Measurements from ENCODE around the gene BEX4. TPM values are rescaled to one million over a fixed set of nuclear protein-coding genes. Genes with fewer than 3 reads are reported as not detected.

The BEX4 gene
- total and polyA plus RNA-seq, 2 of the 4 experiments (the other 2 are of a cell fraction) = 0.54 to 6.8 TPM

GRCh38 chrX:103253608-103254007, 38.7 kb downstream of the BEX4 start:
- Histone ChIP-seq H4K8ac (ENCODE audit: low read depth in 2 of 2, low read length in 2 of 2) (0 out of 4 replicates have a peak overlapping the region, but pooled peaks of 1 of the 2 experiments have one; percentile 80), H2BK20ac (ENCODE audit: low read depth, low read length) (no peak overlapping the region), H2BK15ac (ENCODE audit: low read depth, low read length) (no peak overlapping the region), H3K18ac (ENCODE audit: low read depth, low read length) (no peak overlapping the region), H3K23ac (ENCODE audit: low read depth, low read length) (no peak overlapping the region; the same call in 1 of the 2 replicates), H4K20me1 (ENCODE audit: insufficient read depth, low read length) (peaks cover 4% of the 10 kb centered on the region; the same call in 1 of the 2 replicates), H3K4me1 (ENCODE audit: control insufficient read depth, insufficient read depth, low read length) (no peaks in the 10 kb centered on the region), H3K36me3 (ENCODE audit: control insufficient read depth, insufficient read depth, low read length) (peaks cover 2% of the 10 kb centered on the region; the same call in 1 of the 2 replicates), H3K27me3 (ENCODE audit: control insufficient read depth, insufficient read depth, low read length) (peaks cover 6% of the 10 kb centered on the region), H2BK5ac (ENCODE audit: low read depth, low read length, poor library complexity, severe bottlenecking) (no peak overlapping the region), H3K4me3 (ENCODE audit: insufficient read depth, low read depth, low read length) (peak overlapping the region; percentile 94), H3K9ac (ENCODE audit: low read depth, low read length) (peak overlapping the region; percentile 87), H4K91ac (ENCODE audit: insufficient read depth, low read depth, low read length) (no peak overlapping the region; the same call in 1 of the 2 replicates), H3K27ac (ENCODE audit: insufficient read depth, low read length) (no peak overlapping the region), H4K5ac (ENCODE audit: low read depth, low read length) (no peak overlapping the region), H2AFZ (replicated peaks; ENCODE audit: low read length, poor library complexity) (no peak overlapping the region), H2AK5ac (ENCODE audit: low read depth, low read length) (no peak overlapping the region), H3K4me2 (ENCODE audit: low read depth, low read length) (peak overlapping the region; percentile 91), H3K14ac (replicated peaks; ENCODE audit: low read depth, low read length) (no peak overlapping the region), H3K4ac (ENCODE audit: low read depth, low read length) (no peak overlapping the region), H3K9me3 (ENCODE audit: control insufficient read depth, insufficient read depth, low read length) (no peaks in the 10 kb centered on the region), H3K79me1 (ENCODE audit: low read depth in 1 of 2, low read length in 2 of 2) (peaks cover 0 to 17% of the 10 kb centered on the region in 2 experiments; a peak in 3 of 4 replicates), H3K56ac (ENCODE audit: extremely low read depth, insufficient read depth, low read length) (no peak overlapping the region; the same call in 1 of the 2 replicates), H2BK120ac (ENCODE audit: low read depth, low read length) (no peak overlapping the region), H3K9me1 (ENCODE audit: insufficient read depth, low read length) (no peaks in the 10 kb centered on the region), H2AK9ac (replicated peaks; ENCODE audit: low read depth, low read length, poor library complexity) (no peak overlapping the region)
- intact Hi-C loops (cut with micrococcal nuclease) = loop anchor here (1.0 kb wide), 1 partner anchor 211 kb away; no protein-coding TSS in a partner anchor
- ATAC-seq (ENCODE audit: low read depth) (no peak), DNase-seq (no peak)
- POLR2A ChIA-PET (ENCODE audit: unreplicated experiment) = no interaction called here
- CTCF ChIA-PET = no interaction called here
- TSS peak; percentile 99 for BruUV-seq (replicated peaks)
- TF ChIP-seq CEBPB (IDR thresholded peaks at IDR 0.05; ENCODE audit: low read depth, low read length) (no peak), MXI1 (IDR thresholded peaks at IDR 0.05; ENCODE audit: borderline replicate concordance, low read depth, low read length) (no peak), RCOR1 (IDR thresholded peaks at IDR 0.05; ENCODE audit: insufficient replicate concordance, low read length) (no peak), POLR2A (IDR thresholded peaks at IDR 0.05; ENCODE audit: low read depth, low read length) (no peak), USF2 (IDR thresholded peaks at IDR 0.05; ENCODE audit: low read depth, low read length) (no peak), NFE2L2 (IDR thresholded peaks at IDR 0.05; ENCODE audit: low read depth, low read length) (no peak), RAD21 (IDR thresholded peaks at IDR 0.05; ENCODE audit: low read length) (no peak), FOS (IDR thresholded peaks at IDR 0.05; ENCODE audit: low read depth, low read length) (no peak), CTCF (conservative IDR thresholded peaks at IDR 0.05; ENCODE audit: low read depth, low read length) (no peak), MAFK (IDR thresholded peaks at IDR 0.05; ENCODE audit: low read depth, low read length) (no peak), CHD1 (IDR thresholded peaks at IDR 0.05; ENCODE audit: low read depth, low read length) (no peak)
- WGBS, 2 experiments (ENCODE audit: extremely low coverage in 2 of 2, insufficient read length in 1 of 2) = 31% methylated on average over 2 of the region's 8 CpGs; no CpG with 5 or more reads in 1 of the 2 experiments
- in situ Hi-C loops (cut with MboI; ENCODE audit: low sequenced_read_pairs) = no loop called here
- dilution Hi-C loops (cut with HindIII; ENCODE audit: low sequenced_read_pairs, unreplicated experiment) = no loop called here
